Uterus (tissue), 2 donors: ENCODE data around the gene PNPLA8.

Experiments used
- POLR2A ChIP-seq, 2 donors: fragments of 450-650 bp; IDR thresholded peaks; one replicate each; pipeline ENCODE4 v1.6.1; 2016; ENCODE audit warnings: antibody characterized with exemption in 2 of 2, mild to moderate bottlenecking in 1 of 2, moderate library complexity in 1 of 2
- TF ChIP-seq, protein P1 (sequence below), 4 experiments: fragments of 200-600 bp in 2 of 4; fragments of 450-650 bp in 2 of 4; sonication (generic) in 2 of 4; IDR thresholded peaks; one replicate each; pipeline ENCODE4 v1.5.1; 2016 to 2019; ENCODE audit warnings: antibody characterized with exemption in 4 of 4, mild to moderate bottlenecking in 2 of 4, moderate library complexity in 1 of 4

DNA sequence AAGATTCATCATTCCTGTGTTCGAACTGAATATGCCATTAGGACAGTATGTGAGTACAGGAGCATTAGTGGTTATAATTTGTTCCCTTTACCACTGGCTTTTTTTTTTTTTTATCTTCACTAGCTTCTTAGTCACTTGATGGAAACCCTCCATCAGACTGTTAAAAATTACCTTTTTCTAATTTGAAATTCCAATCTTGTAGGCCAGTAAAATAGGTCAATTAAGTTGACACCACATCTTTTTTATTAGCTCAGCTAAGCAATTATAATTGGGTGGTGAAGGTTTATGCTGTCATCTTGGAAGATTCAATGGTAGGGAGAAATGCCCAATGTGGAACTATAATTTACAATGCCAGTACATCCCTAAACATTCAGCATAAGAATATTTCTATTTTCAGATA is 75.8 kb downstream of the PNPLA8 start:
- TF ChIP-seq, protein P1, sequence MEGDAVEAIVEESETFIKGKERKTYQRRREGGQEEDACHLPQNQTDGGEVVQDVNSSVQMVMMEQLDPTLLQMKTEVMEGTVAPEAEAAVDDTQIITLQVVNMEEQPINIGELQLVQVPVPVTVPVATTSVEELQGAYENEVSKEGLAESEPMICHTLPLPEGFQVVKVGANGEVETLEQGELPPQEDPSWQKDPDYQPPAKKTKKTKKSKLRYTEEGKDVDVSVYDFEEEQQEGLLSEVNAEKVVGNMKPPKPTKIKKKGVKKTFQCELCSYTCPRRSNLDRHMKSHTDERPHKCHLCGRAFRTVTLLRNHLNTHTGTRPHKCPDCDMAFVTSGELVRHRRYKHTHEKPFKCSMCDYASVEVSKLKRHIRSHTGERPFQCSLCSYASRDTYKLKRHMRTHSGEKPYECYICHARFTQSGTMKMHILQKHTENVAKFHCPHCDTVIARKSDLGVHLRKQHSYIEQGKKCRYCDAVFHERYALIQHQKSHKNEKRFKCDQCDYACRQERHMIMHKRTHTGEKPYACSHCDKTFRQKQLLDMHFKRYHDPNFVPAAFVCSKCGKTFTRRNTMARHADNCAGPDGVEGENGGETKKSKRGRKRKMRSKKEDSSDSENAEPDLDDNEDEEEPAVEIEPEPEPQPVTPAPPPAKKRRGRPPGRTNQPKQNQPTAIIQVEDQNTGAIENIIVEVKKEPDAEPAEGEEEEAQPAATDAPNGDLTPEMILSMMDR (IDR thresholded peaks at IDR 0.05): no peak
- no peak for TF ChIP-seq POLR2A (IDR thresholded peaks at IDR 0.05)
